Fibroblast of the aortic adventitia (primary cell): ENCODE measurements around the gene PTBP2. TPM values are rescaled to one million over a fixed set of nuclear protein-coding genes. Genes with fewer than 3 reads are reported as not detected.

ENCODE experiments used
- DNase-seq: peaks from one replicate; pipeline ENCODE4 v3.0.0-alpha.2; 2010; ENCODE audit warnings: low read depth
- H3K4me3 ChIP-seq: 2 replicates; pipeline ENCODE4 v1.5.1; 2011; ENCODE audit warnings: low read depth, mild to moderate bottlenecking, control low read depth, low read length, moderate library complexity
- total RNA-seq: library from RNA; depleted of rRNA; stranded (reverse); fragments of >200 nt; gene quantifications from 2 replicates; pipeline ENCODE4 v1.2.3, GENCODE V29; 2012; ENCODE audit warnings: low replicate concordance
- TF ChIP-seq, protein P1 (sequence below): IDR thresholded peaks from 2 replicates; pipeline ENCODE4 v1.5.1; 2011; ENCODE audit warnings: mild to moderate bottlenecking, low read length, control low read depth, inconsistent platforms; ENCODE audit not compliant: insufficient read depth

PTBP2 gene
- total RNA-seq, 1 donor, result 41.7 TPM

DNA sequence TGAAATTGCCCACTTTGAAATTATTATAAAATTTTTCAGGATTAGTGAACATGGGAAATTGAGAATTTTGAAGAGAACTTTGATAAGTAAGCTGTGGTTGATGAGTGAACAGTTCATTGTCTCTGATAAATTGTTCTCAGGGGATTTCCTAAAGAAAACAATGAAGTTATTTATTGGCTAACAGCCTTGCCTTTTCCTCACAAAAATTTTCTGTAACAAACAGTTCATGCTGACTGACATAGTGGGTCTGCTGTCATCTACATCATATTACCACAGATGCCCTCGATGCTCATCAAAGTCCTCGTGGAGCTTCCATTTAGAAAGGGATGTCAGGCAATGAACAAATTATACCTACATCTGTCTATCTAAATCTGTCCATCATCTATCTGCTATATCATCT is 113.4 kb downstream of the PTBP2 start:
- no peak for DNase-seq

DNA sequence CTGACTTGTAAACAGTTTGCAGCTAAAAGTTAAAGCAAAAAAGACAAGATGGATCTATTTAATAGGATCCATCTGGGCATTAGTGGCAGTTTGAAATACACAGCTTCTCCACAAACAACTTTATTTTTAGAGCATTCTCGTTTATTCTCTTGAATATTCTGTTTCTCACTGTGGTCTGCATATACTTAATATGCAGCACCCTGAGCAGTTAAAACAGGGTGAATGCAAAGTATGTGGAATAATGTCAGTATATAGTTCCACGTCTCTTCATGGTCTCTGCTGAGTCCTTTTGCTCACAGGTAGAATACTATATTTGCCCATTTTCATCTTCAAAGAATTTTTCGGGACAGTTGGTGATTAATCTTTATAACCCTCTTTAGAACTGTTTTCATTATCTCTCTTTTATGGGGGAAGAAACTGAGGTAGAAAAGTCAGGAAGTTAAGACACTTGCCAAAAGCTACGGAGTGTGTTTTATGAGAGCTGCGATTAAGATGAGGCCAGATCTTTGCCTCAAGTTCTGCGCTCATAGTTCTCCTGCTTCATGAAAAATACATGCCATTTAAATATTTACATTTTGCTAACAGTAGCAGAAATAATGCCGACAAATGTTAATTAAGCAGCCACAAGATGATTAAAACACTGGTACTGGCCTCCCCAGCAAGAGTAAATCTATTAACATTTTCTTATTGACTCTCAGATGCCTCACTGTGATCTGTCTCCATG is 115.6 kb downstream of the PTBP2 start:
- no peak overlapping the region for H3K4me3 ChIP-seq
- TF ChIP-seq, protein P1, sequence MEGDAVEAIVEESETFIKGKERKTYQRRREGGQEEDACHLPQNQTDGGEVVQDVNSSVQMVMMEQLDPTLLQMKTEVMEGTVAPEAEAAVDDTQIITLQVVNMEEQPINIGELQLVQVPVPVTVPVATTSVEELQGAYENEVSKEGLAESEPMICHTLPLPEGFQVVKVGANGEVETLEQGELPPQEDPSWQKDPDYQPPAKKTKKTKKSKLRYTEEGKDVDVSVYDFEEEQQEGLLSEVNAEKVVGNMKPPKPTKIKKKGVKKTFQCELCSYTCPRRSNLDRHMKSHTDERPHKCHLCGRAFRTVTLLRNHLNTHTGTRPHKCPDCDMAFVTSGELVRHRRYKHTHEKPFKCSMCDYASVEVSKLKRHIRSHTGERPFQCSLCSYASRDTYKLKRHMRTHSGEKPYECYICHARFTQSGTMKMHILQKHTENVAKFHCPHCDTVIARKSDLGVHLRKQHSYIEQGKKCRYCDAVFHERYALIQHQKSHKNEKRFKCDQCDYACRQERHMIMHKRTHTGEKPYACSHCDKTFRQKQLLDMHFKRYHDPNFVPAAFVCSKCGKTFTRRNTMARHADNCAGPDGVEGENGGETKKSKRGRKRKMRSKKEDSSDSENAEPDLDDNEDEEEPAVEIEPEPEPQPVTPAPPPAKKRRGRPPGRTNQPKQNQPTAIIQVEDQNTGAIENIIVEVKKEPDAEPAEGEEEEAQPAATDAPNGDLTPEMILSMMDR, result no peak
- DNase-seq, result no peak

More for the DNA sequence above, 113.4 kb downstream of the PTBP2 start:
- H3K4me3 ChIP-seq, result no peak overlapping the region
- TF ChIP-seq, protein P1, result no peak

DNA sequence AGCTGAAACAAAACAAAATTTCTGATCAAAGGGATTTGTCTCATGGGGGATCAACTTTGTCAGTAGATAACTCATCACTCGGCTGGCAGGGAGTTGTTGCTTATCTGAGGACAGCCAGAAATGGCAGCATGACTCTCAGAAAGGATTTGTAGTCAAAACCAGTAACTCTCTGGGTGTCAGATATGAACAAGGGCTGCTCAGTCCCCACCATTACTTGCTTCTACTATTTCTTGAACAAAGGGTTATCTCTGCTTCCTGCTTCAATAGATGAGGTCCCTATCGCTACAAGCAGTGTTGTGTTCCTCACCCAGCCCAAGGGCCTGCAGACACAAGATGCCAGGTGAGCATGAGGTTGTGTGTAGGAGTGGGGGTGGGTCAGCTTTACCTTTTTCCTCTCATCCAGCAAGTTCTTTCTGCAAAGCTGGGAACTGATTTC is 116.2 kb downstream of the PTBP2 start:
- no peak for DNase-seq
- TF ChIP-seq, protein P1, result no peak
- no peak overlapping the region for H3K4me3 ChIP-seq

DNA sequence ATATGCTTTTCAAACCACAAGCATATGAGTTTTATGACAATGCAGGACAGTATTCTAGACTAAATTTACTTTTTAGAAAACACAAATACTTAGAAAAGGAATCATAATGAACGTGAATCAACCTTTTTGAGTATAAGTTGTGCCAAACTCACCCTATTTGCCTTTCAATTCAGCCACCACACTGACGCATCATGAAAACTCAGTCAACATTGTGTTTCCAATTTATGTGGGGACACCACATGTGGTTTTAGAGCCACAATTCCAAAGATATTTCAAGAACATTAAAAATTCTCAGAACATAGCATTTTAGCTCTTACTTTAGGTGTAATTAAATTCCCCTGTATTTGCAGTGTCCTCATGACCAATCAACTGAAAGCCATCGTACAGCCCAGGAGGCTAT is 118.8 kb downstream of the PTBP2 start:
- TF ChIP-seq, protein P1, result no peak
- DNase-seq, result no peak
- H3K4me3 ChIP-seq, result no peak overlapping the region

DNA sequence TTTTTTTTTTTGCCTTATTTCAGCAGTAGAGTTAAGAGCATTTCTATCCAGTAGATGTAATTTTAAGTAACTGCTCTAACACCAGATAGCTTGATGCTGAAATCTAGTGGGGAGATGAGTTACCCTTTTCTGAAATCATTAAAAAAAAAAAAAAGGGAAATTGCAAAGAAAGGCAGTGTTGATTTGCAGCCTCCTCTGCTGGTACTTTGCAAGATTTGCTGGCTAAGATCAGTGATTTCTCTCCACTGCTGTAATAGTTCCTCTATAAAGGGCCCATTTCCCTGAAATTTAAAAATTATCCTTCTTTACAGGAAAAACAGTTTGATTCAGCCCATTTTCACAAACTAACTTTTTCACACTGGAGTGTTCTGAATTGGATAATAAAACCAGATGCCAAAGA is 120.6 kb downstream of the PTBP2 start:
- TF ChIP-seq, protein P1, result peak; percentile 38
- peak; percentile 25 for DNase-seq
- H3K4me3 ChIP-seq, result no peak overlapping the region

DNA sequence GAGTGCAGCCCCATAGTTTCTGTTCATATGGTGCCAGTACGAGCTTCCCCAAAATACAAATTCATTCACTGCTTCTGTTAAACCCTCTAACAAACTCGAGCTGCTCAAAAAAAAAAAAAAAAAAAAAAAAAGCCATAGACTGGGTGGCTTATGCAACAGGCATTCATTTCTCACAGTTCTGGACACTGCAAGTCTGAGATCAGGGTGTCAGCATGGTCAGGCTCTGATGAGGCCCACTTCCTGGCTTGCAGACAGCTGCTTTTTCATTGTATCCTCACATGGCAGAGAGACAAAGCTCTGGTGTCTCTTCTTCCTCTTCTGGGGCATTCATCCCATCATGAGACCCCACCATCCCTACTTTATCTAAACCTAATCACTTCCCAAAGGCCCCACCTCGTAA is 121.6 kb downstream of the PTBP2 start:
- TF ChIP-seq, protein P1, result no peak
- no peak overlapping the region for H3K4me3 ChIP-seq
- peak; percentile 54 for DNase-seq

DNA sequence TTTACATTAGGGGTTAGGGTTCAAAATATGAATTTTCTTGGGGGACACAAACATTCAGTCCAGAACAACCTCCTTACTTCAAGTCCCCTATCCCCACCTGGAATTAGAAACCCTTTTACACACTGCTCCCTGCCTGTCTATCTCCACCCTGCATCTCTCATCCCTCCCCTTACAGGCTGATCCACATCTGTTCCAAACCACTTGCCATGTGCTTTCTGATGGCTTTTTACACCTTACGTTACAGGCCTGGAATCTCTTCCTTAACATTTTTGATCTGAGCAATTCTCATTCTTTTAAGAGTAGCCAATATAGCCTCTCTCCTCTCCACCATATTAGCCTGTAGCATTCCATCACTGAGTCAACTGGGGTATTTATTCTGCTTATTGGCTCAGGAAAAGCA is 122.0 kb downstream of the PTBP2 start:
- DNase-seq, result no peak
- TF ChIP-seq, protein P1, result no peak
- H3K4me3 ChIP-seq, result no peak overlapping the region
